ENCODE measurements around the gene MELTF. TPM values are rescaled to one million over a fixed set of nuclear protein-coding genes. Genes with fewer than 3 reads are reported as not detected.

The MELTF gene
- total RNA-seq, 2 experiments from 2014 or later = 9.6 to 14.6 TPM

DNA sequence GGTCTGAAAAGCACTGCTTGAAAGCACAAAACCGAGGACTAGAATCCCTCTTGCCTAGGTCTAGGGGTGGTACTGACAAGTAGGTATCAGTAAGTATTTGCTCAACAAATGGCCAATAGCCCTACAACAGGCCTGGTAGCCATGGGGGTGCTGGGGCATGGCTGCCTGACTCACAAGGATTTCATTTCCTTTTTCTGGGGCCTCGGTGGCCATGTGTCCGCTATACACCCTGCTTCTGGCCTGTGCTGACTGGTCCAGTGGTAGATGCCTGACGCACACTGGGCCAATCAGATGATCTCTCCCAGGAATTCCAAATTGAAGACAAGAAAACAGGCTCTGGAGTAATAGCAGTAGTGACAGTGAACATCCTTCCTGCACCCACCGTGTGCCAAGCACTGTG, 29.4 kb downstream of the MELTF start:
- peak; percentile 12 for DNase-seq (ENCODE audit: low spot score)
- Histone ChIP-seq H3K79me2 (ENCODE audit: insufficient read depth, low read depth, low read length) (no peaks in the 10 kb centered on the region), H2AFZ (ENCODE audit: low read length) (no peak overlapping the region), H3K4me2 (ENCODE audit: low read length) (no peak overlapping the region), H3K27ac (ENCODE audit: low read depth, low read length, poor library complexity, severe bottlenecking) (no peak overlapping the region), H4K20me1 (ENCODE audit: insufficient read depth, low read length) (no peaks in the 10 kb centered on the region), H3K4me3 (ENCODE audit: low read depth, low read length, poor library complexity, severe bottlenecking) (no peak overlapping the region), H3K4me1 (ENCODE audit: insufficient read depth, low read length, poor library complexity, severe bottlenecking) (peaks cover 25% of the 10 kb centered on the region), H3K9me3 (ENCODE audit: low read length) (no peaks in the 10 kb centered on the region), H3K36me3 (ENCODE audit: insufficient read depth, low read length) (no peaks in the 10 kb centered on the region), H3K9me2 (ENCODE audit: insufficient read depth, low read length) (no peaks in the 10 kb centered on the region)
- CTCF ChIA-PET (ENCODE audit: unreplicated experiment) = no interaction called here
- TF ChIP-seq, protein P1, sequence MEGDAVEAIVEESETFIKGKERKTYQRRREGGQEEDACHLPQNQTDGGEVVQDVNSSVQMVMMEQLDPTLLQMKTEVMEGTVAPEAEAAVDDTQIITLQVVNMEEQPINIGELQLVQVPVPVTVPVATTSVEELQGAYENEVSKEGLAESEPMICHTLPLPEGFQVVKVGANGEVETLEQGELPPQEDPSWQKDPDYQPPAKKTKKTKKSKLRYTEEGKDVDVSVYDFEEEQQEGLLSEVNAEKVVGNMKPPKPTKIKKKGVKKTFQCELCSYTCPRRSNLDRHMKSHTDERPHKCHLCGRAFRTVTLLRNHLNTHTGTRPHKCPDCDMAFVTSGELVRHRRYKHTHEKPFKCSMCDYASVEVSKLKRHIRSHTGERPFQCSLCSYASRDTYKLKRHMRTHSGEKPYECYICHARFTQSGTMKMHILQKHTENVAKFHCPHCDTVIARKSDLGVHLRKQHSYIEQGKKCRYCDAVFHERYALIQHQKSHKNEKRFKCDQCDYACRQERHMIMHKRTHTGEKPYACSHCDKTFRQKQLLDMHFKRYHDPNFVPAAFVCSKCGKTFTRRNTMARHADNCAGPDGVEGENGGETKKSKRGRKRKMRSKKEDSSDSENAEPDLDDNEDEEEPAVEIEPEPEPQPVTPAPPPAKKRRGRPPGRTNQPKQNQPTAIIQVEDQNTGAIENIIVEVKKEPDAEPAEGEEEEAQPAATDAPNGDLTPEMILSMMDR (conservative IDR thresholded peaks at IDR 0.05; ENCODE audit: low read length) = no peak
- no TSS peak for BruUV-seq (replicated peaks)
- intact Hi-C loops (cut with micrococcal nuclease; ENCODE audit: unreplicated experiment) = loop anchor here (10.0 kb wide), 1 partner anchor 515 kb away; no protein-coding TSS in a partner anchor
- POLR2A ChIA-PET = no interaction called here

DNA sequence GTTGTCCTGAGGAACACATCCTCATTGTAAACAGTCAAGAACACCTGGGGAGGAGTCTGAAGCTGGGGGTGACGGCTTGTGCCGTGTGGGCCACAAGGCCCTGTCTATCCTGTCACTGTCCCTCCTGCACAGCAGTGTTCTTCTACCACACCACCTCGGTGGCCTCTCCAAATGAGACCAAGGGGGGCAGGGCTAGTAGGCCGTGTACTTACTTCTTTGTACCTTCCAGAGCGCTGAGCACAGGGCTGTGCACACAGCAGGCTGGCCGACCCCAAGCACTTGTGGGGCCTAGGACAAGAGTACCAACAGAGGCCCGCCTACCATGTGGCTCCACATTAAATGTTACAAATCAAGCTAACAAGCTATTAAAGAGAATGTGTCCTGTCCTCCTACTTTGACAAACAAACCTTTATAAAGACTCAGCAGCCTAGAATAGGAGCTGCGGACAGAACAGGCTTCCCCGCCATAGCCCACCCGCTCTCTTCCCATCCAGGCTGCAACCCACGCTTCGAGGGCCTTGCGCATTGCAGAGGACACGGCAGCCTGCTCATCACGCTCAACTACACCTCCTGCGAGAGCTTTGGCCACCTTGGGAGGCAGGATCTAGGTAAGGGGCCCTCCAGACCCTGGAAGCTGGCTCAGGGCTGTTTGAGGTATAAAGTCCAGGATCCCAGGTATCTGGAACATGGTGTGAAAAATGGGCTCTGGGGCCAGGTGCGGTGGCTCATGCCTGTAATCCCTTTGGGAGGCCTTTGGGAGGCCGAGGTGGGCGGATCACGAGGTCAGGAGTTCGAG, 30.5 kb downstream of the MELTF start:
- peaks cover 20% of the 10 kb centered on the region for H3K4me1 ChIP-seq (ENCODE audit: insufficient read depth, low read length, poor library complexity, severe bottlenecking)
- no peak overlapping the region for H3K4me3 ChIP-seq (ENCODE audit: low read depth, low read length, poor library complexity, severe bottlenecking)
- BruUV-seq (replicated peaks) = no TSS peak
- TF ChIP-seq, protein P1 (conservative IDR thresholded peaks at IDR 0.05; ENCODE audit: low read length) = no peak
- TF ChIP-seq EZH2phosphoT487 (IDR thresholded peaks at IDR 0.05; ENCODE audit: borderline replicate concordance, low read depth, low read length) = no peak
- CTCF ChIA-PET (ENCODE audit: unreplicated experiment) = no interaction called here
- H3K4me2 ChIP-seq (ENCODE audit: low read length) = no peak overlapping the region
- DNase-seq (ENCODE audit: low spot score) = no peak
- no peaks in the 10 kb centered on the region for H3K36me3 ChIP-seq (ENCODE audit: insufficient read depth, low read length)
- H2AFZ ChIP-seq (ENCODE audit: low read length) = no peak overlapping the region
- no peaks in the 10 kb centered on the region for H3K9me3 ChIP-seq (ENCODE audit: low read length)
- intact Hi-C loops (cut with micrococcal nuclease; ENCODE audit: unreplicated experiment) = no loop called here
- POLR2A ChIA-PET = interaction anchor here (0.6 kb wide), 2 partner anchors 25 to 357 kb away, joined by 3 to 8 read pairs; no protein-coding TSS in a partner anchor
- H3K27ac ChIP-seq (ENCODE audit: low read depth, low read length, poor library complexity, severe bottlenecking) = no peak overlapping the region
- H3K79me2 ChIP-seq (ENCODE audit: insufficient read depth, low read depth, low read length) = no peaks in the 10 kb centered on the region
- H4K20me1 ChIP-seq (ENCODE audit: insufficient read depth, low read length) = no peaks in the 10 kb centered on the region
- H3K9me2 ChIP-seq (ENCODE audit: insufficient read depth, low read length) = no peaks in the 10 kb centered on the region

DNA sequence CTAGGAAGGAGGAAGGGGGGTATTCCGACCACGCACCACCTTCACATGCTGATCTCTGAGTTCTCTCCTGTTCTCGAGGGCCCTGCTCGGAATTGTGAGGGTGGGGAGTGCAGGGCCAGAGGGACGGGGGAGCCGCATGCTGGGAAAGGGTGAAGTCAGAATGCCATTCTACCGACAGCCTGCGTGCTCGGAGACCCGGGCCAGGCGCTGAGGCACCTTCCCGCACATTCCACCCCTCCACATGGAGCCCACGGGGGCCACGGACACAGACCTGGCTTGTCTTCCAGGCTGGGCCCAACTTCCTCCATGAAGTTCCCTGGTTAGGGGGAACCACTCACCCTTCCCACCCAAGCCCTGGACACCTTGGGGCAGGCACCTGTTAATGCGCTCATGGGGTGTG, 32.3 kb downstream of the MELTF start:
- peaks cover 8% of the 10 kb centered on the region for H3K4me1 ChIP-seq (ENCODE audit: insufficient read depth, low read length, poor library complexity, severe bottlenecking)
- no peak overlapping the region for H3K4me3 ChIP-seq (ENCODE audit: low read depth, low read length, poor library complexity, severe bottlenecking)
- POLR2A ChIA-PET = interaction anchor here (0.5 to 1.0 kb wide), 3 partner anchors 45 to 555 kb away, joined by 3 to 5 read pairs (median 3); no protein-coding TSS in a partner anchor
- CTCF ChIA-PET (ENCODE audit: unreplicated experiment) = no interaction called here
- H3K4me2 ChIP-seq (ENCODE audit: low read length) = no peak overlapping the region
- DNase-seq (ENCODE audit: low spot score) = no peak
- no peaks in the 10 kb centered on the region for H3K9me2 ChIP-seq (ENCODE audit: insufficient read depth, low read length)
- H4K20me1 ChIP-seq (ENCODE audit: insufficient read depth, low read length) = no peaks in the 10 kb centered on the region
- intact Hi-C loops (cut with micrococcal nuclease; ENCODE audit: unreplicated experiment) = no loop called here
- TF ChIP-seq, protein P1 (conservative IDR thresholded peaks at IDR 0.05; ENCODE audit: low read length) = no peak
- no peak for TF ChIP-seq EZH2phosphoT487 (IDR thresholded peaks at IDR 0.05; ENCODE audit: borderline replicate concordance, low read depth, low read length)
- no peaks in the 10 kb centered on the region for H3K79me2 ChIP-seq (ENCODE audit: insufficient read depth, low read depth, low read length)
- no peak overlapping the region for H2AFZ ChIP-seq (ENCODE audit: low read length)
- no peaks in the 10 kb centered on the region for H3K9me3 ChIP-seq (ENCODE audit: low read length)
- H3K27ac ChIP-seq (ENCODE audit: low read depth, low read length, poor library complexity, severe bottlenecking) = no peak overlapping the region
- no TSS peak for BruUV-seq (replicated peaks)
- no peaks in the 10 kb centered on the region for H3K36me3 ChIP-seq (ENCODE audit: insufficient read depth, low read length)

Data from OCI-LY7 (cell line).